NCI-H524 treated with DMSO at 0.1 percent for 48 hours (cell line): Measurements from ENCODE around the gene PSMB11.
A peak's percentile ranks its signal among the peaks of the same experiment; 100 is the strongest.
"Not testable (repeated sequence)": the region's sequence is repeated elsewhere in the genome, so short reads cannot be mapped to it uniquely, and the experiment has no call there.

ENCODE experiments used
- DNase-seq: peaks from one replicate; lab custom pipeline; 2025; lab: John Stamatoyannopoulos, UW

Gene PSMB11, protein sequence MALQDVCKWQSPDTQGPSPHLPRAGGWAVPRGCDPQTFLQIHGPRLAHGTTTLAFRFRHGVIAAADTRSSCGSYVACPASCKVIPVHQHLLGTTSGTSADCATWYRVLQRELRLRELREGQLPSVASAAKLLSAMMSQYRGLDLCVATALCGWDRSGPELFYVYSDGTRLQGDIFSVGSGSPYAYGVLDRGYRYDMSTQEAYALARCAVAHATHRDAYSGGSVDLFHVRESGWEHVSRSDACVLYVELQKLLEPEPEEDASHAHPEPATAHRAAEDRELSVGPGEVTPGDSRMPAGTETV

DNA sequence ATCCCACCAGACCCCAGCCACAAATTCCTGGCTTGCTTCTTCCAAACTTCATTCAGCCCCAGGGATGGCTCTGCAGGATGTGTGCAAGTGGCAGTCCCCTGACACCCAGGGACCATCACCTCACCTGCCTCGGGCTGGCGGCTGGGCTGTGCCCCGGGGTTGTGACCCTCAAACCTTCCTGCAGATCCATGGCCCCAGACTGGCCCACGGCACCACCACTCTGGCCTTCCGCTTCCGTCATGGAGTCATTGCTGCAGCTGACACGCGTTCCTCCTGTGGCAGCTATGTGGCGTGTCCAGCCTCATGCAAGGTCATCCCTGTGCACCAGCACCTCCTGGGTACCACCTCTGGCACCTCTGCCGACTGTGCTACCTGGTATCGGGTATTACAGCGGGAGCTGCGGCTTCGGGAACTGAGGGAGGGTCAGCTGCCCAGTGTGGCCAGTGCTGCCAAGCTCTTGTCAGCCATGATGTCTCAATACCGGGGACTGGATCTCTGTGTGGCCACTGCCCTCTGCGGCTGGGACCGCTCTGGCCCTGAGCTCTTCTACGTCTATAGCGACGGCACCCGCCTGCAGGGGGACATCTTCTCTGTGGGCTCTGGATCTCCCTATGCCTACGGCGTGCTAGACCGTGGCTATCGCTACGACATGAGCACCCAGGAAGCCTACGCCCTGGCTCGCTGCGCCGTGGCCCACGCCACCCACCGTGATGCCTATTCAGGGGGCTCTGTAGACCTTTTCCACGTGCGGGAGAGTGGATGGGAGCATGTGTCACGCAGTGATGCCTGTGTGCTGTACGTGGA is at the start of gene PSMB11:
TSS of gene PSMB11 (plus strand) at position 51 of the 804 bp plus-strand sequence. CDS start at position 65, 14 bp downstream.
- DNase-seq: no peak

DNA sequence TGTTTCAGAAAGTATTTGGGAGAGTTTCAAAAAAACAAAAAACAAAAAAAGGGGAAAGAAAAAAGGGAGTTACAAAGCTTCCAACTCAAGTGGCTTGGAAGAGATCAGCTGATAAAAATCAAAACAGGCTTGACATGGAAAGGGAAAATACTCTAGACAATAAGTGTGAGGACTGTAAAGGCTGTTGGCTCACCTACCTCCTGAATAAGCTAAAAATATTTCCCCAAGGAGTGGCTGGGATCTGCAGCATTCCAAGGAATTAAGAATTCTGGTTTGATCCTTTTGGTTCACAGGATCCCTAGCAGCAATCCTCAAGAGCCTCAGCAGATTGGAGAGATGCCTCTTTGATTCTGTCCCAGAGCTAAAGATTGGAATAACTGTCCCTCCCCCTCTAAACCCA is 48.5 kb upstream of the PSMB11 start:
- no peak for DNase-seq

DNA sequence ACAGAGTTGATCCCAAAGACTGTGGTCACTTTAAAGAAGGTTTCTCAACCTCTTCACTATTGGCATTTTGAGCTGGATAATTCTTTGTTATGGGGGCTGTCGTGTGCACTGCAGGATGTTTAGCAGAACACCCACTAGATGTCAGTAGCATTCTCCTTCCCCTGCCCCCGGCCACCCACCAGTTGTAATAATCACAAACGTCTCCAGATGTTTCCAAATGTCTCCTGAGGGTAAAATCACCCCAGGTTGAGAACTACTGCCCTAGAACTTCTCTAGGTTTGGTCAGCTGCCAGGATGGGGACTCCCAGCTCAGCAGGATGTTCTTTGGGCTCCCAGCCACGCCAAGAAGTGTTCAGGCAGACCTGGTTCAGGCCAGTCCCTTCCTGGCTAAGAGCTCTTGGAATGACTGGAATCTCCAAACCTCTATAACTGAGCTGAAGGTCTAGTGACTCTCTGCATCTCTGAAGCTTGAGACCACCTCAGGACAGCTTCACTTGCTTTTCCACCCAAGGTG is 47.2 kb upstream of the PSMB11 start:
- peak; percentile 60 for DNase-seq

DNA sequence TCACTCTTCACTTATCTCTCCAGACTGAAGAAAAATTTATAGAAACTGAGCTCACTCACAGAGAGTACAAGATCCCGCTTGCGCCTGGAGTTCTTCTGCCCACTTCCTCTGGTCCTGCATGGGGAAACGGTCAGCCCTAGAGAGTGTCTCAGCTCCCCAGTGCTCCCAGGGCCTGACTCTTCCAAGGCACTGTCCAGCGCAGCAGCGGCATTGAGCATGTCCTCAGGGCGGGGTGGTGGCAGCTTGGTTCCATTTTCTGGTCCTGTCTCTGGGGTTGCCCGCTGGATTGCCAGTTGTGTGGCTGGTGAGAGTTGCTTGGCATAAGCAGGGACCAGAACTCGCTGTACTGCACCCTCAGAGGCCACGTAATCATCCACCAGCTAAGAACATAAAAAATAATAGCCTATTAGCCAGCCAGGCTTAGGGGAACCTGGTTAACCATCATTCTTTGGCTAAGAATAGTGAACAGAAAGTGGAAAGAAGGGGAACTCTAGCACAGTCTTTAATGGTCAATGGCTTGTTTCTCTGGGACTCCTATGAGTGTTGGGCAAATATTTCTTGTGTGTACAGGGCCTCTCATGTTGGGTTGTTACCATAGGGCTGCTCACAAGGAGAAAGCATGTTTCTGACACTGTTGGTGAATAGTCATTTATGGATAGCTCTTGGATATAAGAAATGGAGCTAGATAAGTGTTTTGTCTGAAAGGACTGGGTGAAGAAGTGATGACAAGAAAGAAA is 46.0 kb upstream of the PSMB11 start:
- DNase-seq: no peak

DNA sequence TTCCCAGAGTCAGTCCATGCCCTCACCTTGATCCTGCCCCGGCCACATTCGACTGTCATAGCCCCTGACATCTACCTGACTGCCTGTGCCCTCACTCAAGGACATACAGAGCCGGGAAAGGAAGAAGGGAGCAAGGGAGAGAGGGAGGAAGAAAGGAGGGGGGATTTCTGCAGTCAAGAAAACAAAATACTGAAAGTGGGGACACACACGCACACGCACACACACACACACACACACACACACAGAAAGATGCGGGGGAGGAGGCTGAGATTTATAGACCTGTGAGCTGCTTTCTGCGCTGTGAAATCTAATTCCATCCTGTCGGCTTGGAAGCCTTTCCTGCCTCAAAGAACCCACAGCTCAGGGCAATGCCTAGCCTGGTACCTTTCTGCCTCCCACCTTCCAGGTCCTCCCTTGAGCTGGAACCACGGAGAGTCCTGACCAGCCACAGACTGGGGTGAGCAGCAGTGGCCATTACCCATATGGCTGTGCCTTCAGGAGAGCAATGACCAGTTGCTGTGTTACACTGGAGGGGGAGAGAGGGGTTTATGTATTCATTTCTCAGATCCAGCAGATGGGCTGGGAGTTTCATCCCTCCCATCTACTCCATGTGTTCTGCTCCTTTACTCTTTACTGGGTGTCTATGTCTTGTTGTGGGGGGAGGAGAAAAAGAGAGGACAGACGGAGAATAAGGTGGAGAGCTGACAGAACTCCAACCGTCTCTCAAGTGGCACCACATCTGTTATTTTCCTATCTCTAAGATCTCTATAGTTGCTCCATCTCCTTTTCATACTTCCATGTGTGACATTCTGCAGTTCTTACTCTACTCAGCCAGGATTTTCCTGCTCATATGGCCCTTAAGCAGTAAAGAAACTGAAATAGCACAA is 45.0 kb upstream of the PSMB11 start:
- peak; percentile 100 for DNase-seq

DNA sequence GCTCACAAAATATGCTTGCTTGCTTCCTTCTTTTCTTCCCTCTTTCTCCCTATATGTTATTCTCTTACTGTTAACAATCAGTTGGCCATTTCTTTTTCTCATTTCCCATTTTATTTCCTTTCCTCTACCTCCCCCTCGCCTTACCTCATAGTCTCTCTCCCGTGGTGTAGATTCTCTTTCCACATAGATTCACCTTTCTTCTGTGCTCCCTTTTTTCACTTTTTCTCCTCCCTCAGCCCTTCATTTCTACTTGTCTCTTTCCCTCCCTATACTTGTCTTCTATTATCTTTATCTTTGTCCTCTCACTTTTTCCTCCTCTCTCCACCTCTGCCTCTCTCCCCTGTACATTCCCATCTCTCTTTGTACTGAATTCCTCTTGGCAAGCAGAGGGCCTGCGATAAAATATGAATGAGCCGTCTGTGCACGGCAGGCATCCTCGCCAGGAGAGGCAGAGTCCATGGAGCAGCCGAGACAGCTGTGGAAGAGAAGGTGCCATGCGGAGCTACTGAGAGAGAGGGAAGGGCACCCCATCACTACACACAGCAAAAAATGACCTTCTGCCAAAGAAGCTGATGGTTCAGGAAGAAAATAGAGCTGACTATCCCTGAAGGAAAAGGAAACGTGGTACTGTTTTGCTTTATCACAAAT is 44.2 kb upstream of the PSMB11 start:
- DNase-seq: no peak

DNA sequence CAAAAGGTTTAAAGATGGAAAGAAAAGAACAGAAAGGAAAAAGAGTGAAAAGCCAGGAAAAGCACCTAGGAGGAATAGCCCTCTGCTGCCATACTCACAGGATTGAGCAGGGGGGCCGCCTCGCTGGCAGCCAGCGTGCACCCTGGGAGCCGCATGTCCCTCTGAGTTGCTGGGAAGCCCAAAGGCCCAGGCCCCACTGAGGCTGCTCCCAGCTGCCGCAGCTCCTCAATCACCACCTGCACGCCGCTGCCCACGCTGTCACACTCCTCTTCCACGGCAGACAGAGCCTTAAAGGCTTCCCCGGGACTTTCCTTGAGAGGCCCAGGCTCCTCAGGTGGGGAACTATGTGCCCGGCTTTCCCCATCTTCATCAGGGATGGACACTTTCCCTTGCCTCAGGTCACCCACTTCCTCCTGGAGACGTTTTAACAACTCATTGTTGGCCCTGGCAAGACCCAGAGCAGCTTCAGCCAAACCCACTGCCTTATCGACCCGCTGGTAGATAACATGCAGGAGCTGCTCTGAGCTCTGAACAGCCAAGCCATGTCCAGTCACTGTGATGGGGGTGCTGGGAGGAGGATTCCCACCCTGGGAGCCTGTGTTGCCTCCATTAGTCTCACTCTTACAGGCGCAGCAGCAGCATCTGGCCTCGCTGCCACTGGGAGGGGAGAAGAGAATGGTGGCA is 43.5 kb upstream of the PSMB11 start:
- no peak for DNase-seq

DNA sequence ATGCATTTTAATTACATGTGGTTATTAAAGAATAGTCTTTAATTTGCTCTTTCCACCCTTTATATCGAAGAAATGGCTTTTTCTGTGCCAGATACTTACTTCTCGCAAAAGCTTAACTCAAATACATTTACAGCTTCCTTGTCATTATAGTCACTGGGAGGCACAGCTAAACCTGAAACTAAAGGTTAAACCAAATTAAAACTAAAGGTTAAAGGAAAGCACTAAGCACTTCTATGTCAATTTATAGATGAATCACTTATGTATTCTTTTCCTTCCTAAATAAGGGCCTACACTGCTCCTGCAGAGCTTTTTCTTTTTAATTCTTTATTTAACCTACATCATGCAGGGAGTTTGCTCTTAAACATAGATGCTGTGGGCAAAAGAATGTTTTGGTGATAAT is 41.2 kb upstream of the PSMB11 start:
- DNase-seq: no peak

DNA sequence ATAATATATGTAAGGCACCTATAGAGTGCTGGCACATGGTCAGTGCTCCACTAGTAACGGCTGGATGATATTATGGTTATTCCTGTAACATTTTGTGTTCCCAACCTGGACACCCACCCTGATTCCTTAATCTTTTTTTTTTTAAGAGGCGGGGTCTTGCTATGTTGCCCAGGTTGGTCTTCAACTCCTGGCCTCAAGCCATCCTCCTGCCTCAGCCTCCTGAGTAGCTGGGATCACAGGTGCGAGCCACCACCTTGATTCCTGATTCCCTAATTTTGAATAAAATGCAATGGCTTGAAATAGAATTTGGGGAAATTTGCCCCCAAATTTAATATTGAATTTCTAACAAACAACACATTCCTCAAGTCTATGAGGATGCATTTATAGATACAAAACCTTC is 39.4 kb upstream of the PSMB11 start:
- DNase-seq: no peak

DNA sequence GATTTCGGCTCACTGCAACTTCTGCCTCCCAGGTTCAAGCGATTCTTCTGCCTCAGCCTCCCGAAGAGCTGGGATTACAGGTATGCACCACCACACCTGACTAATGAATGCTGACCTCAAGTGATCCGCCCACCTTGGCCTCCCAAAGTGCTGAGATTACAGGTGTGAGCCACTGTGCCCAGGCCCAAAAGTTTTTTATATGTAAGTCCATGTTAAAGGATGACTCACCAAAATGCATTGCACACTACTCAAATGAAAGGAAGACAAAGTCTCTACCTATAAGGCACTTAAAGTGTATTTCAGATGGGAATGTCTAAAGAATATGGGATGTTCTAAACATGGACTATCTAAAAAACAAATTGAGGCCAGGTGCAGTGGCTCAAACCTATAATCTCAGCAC is 37.7 kb upstream of the PSMB11 start:
- not testable (repeated sequence) for DNase-seq

DNA sequence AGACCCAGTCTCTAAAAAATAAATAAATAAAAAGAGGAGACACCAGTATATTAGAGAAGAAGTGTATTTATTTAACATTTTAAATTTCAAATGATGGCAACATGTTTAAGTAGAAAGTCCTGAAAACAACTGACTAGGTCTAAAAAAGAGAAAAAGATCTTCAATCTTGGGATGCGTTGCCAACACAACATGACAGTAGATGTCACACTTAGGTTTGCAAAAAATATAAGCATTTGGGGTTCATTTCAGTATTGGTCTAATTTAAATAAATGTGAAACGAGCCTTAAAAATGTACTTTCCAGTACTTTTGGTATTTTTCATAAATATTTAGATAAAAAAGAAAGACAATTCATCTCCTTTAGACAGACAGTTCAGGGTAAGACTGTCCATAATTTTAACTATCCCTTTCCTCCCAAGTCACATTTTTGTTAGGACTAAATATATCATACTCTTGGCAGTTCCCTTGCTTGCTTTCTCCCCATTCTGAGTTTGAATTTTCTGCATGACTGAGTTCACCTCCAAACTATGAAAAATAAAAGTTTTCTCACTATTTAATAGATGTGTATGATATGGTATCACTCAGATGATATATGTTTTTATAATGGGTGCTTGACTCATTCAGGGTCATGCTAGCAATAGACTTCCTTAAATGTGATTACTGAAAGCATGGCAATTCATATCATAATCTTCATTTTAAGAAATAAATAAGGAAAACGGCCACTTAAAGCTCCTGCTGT is 36.4 kb upstream of the PSMB11 start:
- DNase-seq: no peak

DNA sequence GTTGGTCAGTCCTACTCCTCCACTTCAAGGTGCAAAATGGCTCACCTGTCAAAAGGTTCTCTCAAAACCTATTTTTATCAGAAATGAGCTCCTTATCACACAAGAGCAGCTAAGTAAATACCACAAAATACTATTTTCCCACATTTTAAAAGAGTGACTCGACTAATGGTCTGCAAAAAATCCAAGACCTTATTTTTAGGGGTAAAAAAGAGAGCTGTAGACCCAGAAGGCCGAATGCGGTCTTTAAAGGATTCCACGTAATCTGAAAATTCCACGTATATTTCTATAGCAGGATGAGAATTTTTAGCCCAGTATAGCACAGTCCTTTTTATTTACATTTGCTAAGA is 35.9 kb upstream of the PSMB11 start:
- DNase-seq: no peak

DNA sequence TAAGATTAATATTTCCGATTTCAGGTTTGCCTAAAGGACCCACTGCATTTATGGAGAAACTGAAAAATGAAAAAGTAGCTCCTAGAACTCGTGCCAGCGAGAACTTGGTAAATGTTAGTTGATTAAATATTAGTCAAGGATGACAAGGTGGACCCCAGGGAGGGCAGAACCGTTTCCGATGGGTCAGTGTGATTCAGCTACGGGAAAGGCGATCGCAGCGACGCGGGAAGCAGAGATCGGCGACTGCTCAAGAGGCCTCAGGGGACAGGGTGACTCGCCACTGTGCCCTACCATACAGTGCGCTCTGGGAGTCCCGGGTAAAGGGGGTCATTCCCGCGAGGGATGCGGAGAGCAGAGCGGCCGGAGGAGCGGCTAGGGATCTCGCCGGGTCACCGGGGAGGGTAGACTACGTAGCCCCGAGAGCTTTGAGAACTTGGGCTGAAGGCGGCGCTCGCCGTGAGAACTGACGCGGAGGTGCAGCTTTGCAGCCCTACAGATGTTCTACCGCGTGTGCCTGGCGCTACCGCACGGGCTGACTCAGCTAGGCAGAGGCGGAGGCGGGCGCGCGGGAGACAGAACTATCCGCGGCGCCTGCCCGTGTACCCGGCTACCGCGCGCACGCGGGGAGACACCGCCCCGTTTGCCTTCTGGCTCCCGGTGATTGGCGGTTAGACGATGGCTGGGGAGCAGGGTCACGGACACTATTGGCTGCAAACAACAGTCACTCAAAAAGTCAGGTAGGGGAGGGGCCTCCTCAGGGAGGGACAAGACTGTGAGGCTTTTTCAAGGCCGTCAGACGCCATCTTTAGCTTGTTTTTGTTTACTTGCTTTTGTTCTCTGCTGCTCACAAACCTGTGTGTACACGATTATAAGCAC is 35.2 kb upstream of the PSMB11 start:
- peak; percentile 96 for DNase-seq

DNA sequence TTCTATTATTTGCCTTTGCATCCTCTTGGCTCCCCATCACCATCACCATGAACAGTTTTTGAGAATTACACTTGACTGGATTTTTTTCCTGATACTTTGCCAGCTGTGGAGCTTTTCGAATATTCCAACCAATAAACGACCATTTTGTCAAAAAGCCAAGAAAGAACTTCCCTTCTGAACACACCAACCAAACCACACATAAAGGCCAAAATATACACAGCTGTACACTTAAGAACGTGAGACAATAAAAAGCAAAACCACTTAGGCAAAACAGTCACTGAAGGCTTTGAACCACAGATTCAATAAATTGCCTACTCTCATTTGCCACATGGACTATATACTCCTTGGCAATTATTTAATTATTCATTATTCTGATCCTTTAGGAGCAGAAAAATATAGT is 33.2 kb upstream of the PSMB11 start:
- no peak for DNase-seq

DNA sequence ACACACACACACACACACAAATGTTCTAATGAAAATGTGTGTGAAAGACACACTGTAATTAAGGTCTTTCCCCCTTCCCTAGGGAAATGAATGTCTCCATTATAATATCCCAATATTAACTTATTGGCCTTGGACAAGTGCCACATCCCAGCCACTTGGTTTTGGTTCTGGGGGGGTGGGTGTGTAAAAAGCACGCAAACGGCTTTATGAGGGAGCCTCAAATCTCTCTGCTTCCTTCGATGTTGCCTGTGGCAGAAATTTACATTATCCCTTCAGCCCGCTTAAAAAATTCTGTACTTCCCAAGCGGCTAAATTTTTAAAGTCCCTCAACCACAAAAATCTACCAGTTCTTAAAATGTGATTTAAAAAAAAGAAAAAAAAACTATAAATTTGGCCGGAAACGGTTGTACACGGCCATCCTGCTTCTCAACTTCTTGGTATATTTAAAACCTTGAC is 32.5 kb upstream of the PSMB11 start:
- no peak for DNase-seq

DNA sequence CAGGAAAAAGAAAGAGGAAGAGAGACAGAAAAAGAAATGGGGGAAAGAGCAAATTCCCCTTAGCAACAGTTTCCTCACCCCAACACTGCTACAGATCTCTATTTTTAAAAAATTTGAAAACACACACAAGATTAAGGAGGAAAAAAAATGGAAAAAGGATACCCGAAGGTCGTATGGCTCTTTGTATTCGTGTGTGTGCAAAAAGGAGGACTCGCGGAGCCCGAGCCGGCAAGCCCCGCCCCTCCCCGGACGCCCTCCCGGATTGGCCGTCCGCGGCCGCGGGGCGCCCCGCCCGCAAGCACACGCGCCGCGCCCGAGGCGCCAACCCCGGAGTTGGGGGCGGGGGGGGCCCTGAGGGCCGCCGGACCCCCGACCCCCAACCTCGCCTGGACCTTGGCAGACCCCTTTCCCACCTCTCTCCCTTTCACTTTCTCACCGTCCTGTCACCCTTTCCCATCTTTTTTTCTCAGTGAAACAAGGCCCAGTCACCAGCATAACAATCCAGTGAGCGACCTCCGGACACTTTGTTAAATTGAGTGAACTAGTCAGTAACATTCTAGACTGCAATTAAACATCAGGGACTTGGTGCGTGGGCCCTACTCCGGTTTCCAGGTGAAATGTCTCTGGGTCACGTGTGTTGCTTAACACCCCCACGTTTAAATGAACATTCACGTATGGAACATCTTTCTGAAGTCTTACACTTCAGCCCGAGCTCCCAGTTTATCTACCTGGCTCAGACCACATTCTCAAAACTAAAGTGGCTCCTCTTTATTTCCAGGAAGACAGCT is 31.9 kb upstream of the PSMB11 start, which contains the start of gene C14orf93:
TSS of gene C14orf93 (minus strand) at position 205 of the 788 bp plus-strand sequence. CDS start 11,120 bp downstream, outside the sequence.
- DNase-seq: peak; percentile 49

DNA sequence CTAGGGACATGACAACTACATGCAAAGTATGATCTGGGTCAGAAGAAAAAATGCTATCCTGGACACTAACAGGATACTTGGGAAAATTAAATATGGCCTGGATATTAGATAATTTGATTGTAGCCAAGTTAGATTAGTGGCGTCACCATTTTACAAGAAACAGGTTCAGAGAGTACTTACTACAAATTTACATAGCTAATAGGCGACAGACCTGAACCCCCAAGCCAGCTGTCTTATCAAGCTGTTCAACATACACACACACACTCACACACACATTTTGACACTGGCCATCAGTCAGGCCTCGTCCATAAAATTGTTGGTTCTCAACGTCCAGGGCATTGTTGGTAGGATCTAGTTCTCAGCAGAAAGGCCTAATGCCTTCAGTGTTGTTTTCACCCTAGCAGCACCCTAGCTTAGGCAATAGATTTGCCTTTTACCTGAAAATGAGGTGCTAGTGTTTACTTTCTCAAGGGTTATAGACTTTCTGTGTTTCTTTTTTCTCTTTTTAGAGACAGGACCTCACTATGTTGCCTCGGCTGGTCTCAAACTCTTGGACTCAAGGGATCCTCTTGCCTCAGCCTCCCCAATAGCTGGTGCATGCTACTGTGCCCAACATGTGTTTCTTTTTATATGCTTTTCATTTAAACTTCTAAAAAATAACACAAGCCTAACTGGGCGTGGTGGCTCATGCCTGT is 28.8 kb upstream of the PSMB11 start:
- peak; percentile 89 for DNase-seq
